B cell (primary cell): ENCODE data around the gene ADA. TPM values are rescaled to one million over a fixed set of nuclear protein-coding genes. Genes with fewer than 3 reads are reported as not detected.

Source experiments
- ATAC-seq: fragments of 200-7000 bp; cut with Tn5 transposase; one replicate; pipeline ENCODE4 v1.10.0; 2021; ENCODE audit warnings: low read depth, mild to moderate bottlenecking, moderate number of reproducible peaks, moderate library complexity
- CTCF ChIA-PET: fragments of 350-600 bp; sonication (Branson Sonifier 250); formaldehyde crosslinking; loops from one replicate; lab custom pipeline; 2021; ENCODE audit warnings: antibody characterized with exemption, inconsistent platforms; lab: Charles Lee
- POLR2A ChIA-PET: fragments of 350-600 bp; sonication (Branson Sonifier 250); formaldehyde crosslinking; loops from one replicate; lab custom pipeline; 2021; ENCODE audit warnings: antibody characterized with exemption; lab: Charles Lee
- DNase-seq: peaks from one replicate; pipeline ENCODE4 v3.0.0; 2013
- H2AFZ ChIP-seq: 2 replicates; pipeline ENCODE4 v1.6.1; 2012; ENCODE audit warnings: mild to moderate bottlenecking, low read depth, low read length; ENCODE audit not compliant: insufficient read depth, poor library complexity, severe bottlenecking
- H3K27ac ChIP-seq, 2 donors: 1 replicate in 1 of 2; 2 replicates in 1 of 2; pipeline ENCODE4 v1.5.1; 2012 to 2013; ENCODE audit warnings: low read length in 2 of 2, mild to moderate bottlenecking in 2 of 2, moderate library complexity in 1 of 2
- H3K27me3 ChIP-seq, 4 experiments: fragments of 200-600 bp in 1 of 4; sonication (generic) in 1 of 4; replicated peaks in 1 of 4; 1 replicate in 2 of 4; 2 replicates in 2 of 4; pipeline versions ENCODE4 v1.6.1 to v1.7.0; 2013 to 2016; ENCODE audit warnings: low read length in 3 of 4, mild to moderate bottlenecking in 2 of 4, mixed read lengths in 1 of 4, moderate library complexity in 1 of 4; ENCODE audit not compliant: insufficient read depth in 4 of 4, control insufficient read depth in 3 of 4; ENCODE audit errors: control extremely low read depth in 1 of 4
- H3K36me3 ChIP-seq, 2 experiments: replicated peaks in 1 of 2; 1 replicate in 1 of 2; 2 replicates in 1 of 2; pipeline versions ENCODE4 v1.6.1 to v1.7.1; 2013; ENCODE audit warnings: low read length in 1 of 2; ENCODE audit not compliant: insufficient read depth in 2 of 2, control insufficient read depth in 1 of 2; ENCODE audit errors: control extremely low read depth in 1 of 2, extremely low read depth in 1 of 2
- H3K4me1 ChIP-seq, 2 donors: fragments of 200-600 bp in 1 of 2; sonication (generic) in 1 of 2; 1 replicate in 1 of 2; 2 replicates in 1 of 2; pipeline versions ENCODE4 v1.5.1 to v1.6.1; 2013 to 2017; ENCODE audit warnings: low read length in 2 of 2; ENCODE audit not compliant: control insufficient read depth in 2 of 2, insufficient read depth in 2 of 2
- H3K4me2 ChIP-seq: replicated peaks from 2 replicates; pipeline ENCODE3; 2012; ENCODE audit warnings: mild to moderate bottlenecking, low read depth, low read length; ENCODE audit not compliant: poor library complexity, severe bottlenecking
- H3K4me3 ChIP-seq, 5 experiments: fragments of 200-600 bp in 1 of 5; sonication (generic) in 1 of 5; 1 replicate in 3 of 5; 2 replicates in 2 of 5; pipeline versions ENCODE4 v1.5.1 to v1.7.0; 2011 to 2016; ENCODE audit warnings: low read length in 4 of 5, mild to moderate bottlenecking in 4 of 5, low read depth in 2 of 5, control low read depth in 1 of 5, moderate library complexity in 1 of 5; ENCODE audit not compliant: insufficient read depth in 1 of 5; ENCODE audit errors: control extremely low read depth in 1 of 5, extremely low read depth in 1 of 5
- H3K79me2 ChIP-seq: fragments of 200-600 bp; sonication (generic); one replicate; pipeline ENCODE4 v1.6.0; 2016; ENCODE audit warnings: low read length; ENCODE audit not compliant: control insufficient read depth, insufficient read depth
- H3K9ac ChIP-seq: fragments of 200-600 bp; sonication (generic); 2 replicates; pipeline ENCODE4 v1.6.1; 2017; ENCODE audit warnings: mild to moderate bottlenecking, low read length, moderate library complexity
- H3K9me3 ChIP-seq, 3 donors: one replicate each; pipeline versions ENCODE4 v1.6.1 to v1.7.1; 2013; ENCODE audit warnings: low read length in 2 of 3; ENCODE audit not compliant: control insufficient read depth in 2 of 3, insufficient read depth in 1 of 3; ENCODE audit errors: control extremely low read depth in 1 of 3
- H4K20me1 ChIP-seq: 2 replicates; pipeline ENCODE4 v1.6.0; 2012; ENCODE audit warnings: mild to moderate bottlenecking, low read length; ENCODE audit not compliant: insufficient read depth, control insufficient read depth, poor library complexity, severe bottlenecking
- H3K27ac Mint-ChIP-seq: one replicate; pipeline ENCODE4 v1.8.0; 2021; ENCODE audit warnings: mixed read lengths
- H3K27me3 Mint-ChIP-seq: one replicate; pipeline ENCODE4 v1.8.0; 2021; ENCODE audit warnings: mixed read lengths
- H3K4me1 Mint-ChIP-seq: one replicate; pipeline ENCODE4 v1.8.0; 2021; ENCODE audit warnings: mixed read lengths
- H3K4me3 Mint-ChIP-seq: one replicate; pipeline ENCODE4 v1.8.0; 2021; ENCODE audit warnings: mixed read lengths
- H3K9me3 Mint-ChIP-seq: one replicate; pipeline ENCODE4 v1.8.0; 2022; ENCODE audit warnings: mixed read lengths; ENCODE audit not compliant: insufficient read depth
- CTCF ChIP-seq: fragments of 200-600 bp; IDR thresholded peaks from one replicate; pipeline ENCODE4 v1.8.0; 2022; ENCODE audit warnings: antibody characterized with exemption, mild to moderate bottlenecking
- EZH2 ChIP-seq: IDR thresholded peaks from 2 replicates; pipeline ENCODE4 v1.6.1; 2012; ENCODE audit warnings: borderline replicate concordance, low read depth, mild to moderate bottlenecking, moderate library complexity, low read length; ENCODE audit not compliant: insufficient read depth, poor library complexity, severe bottlenecking
- WGBS: methylation state at CpG from one replicate; pipeline ENCODE4 v1.1.5; 2013; ENCODE audit warnings: missing lambda C conversion rate; ENCODE audit not compliant: insufficient coverage; 5-methylcytosine and 5-hydroxymethylcytosine counted together
- intact Hi-C: fragments of 100-400 bp; cut with micrococcal nuclease; formaldehyde crosslinking; loops from one replicate; pipeline ENCODE4 v1.10.0; 2022
- polyA plus RNA-seq: library from polyadenylated mRNA; depleted of rRNA; stranded (reverse); fragments of >200 nt; gene quantifications from 2 replicates; pipeline ENCODE4 v1.2.3, GENCODE V29; 2012
- total RNA-seq, 2 donors: library from RNA; stranded (reverse); fragments of 120-200 nt in 1 of 2; gene quantifications; 1 replicate in 1 of 2; 2 replicates in 1 of 2; pipeline versions ENCODE4 v1.2.3 to v1.2.4, GENCODE V29; 2013 to 2022

Gene ADA
- total and polyA plus RNA-seq, 2 donors (not counting 1 experiment from before 2014, with no cell fraction given) = 10.0 to 34.2 TPM

- Histone ChIP-seq H4K20me1 (no peaks in the 10 kb centered on the region), H3K27ac (no peak overlapping the region), H3K79me2 (no peaks in the 10 kb centered on the region), H3K4me1 (peaks cover 8 to 15% of the 10 kb centered on the region in 2 donors), H2AFZ (no peak overlapping the region), H3K4me2 (no peak overlapping the region), H3K9me3 (peaks cover 0 to 7% (median 0%) of the 10 kb centered on the region in 3 donors), H3K27me3 (no peaks in the 10 kb centered on the region), H3K9ac (no peak overlapping the region), H3K36me3 (no peaks in the 10 kb centered on the region), H3K4me3 (no peak overlapping the region)
- intact Hi-C loops = no loop called here
- ATAC-seq (no peak), DNase-seq (no peak)
- Mint-ChIP-seq H3K9me3 (no peaks in the 10 kb centered on the region), H3K27me3 (no peaks in the 10 kb centered on the region), H3K4me3 (no peak overlapping the region), H3K27ac (no peak overlapping the region), H3K4me1 (peaks cover 21% of the 10 kb centered on the region)
- ChIA-PET CTCF (interaction anchor here (0.8 to 1.5 kb wide), 2 partner anchors 12 to 28 kb away, joined by 4 to 5 read pairs; no protein-coding TSS in a partner anchor), POLR2A (no interaction called here)
- WGBS = 93% methylated on average over 9 of the region's 11 CpGs
- no peak for TF ChIP-seq CTCF
Measured at GRCh38 chr20:44637522-44638372, 13.8 kb downstream of the ADA start.

- Mint-ChIP-seq H3K4me3 (no peak overlapping the region), H3K9me3 (no peaks in the 10 kb centered on the region), H3K27ac (no peak overlapping the region), H3K4me1 (peaks cover 16% of the 10 kb centered on the region), H3K27me3 (no peaks in the 10 kb centered on the region)
- Histone ChIP-seq H3K36me3 (no peaks in the 10 kb centered on the region), H3K4me2 (no peak overlapping the region), H3K9ac (no peak overlapping the region), H3K27me3 (no peaks in the 10 kb centered on the region), H3K9me3 (peaks cover 0 to 7% (median 0%) of the 10 kb centered on the region in 3 donors), H3K79me2 (no peaks in the 10 kb centered on the region), H3K27ac (no peak overlapping the region), H4K20me1 (no peaks in the 10 kb centered on the region), H2AFZ (no peak overlapping the region), H3K4me1 (peaks cover 1 to 8% of the 10 kb centered on the region in 2 donors), H3K4me3 (no peak overlapping the region)
- ChIA-PET CTCF (interaction anchor here (0.8 to 1.5 kb wide), 2 partner anchors 12 to 27 kb away, joined by 4 to 5 read pairs; no protein-coding TSS in a partner anchor), POLR2A (interaction anchor here (0.5 kb wide), 1 partner anchor 73 kb away, joined by 3 read pairs; no protein-coding TSS in a partner anchor)
- DNase-seq = no peak
- WGBS = 100% methylated on average over 4 of the region's 5 CpGs
- TF ChIP-seq EZH2 (no peak), CTCF (no peak)
- no peak for ATAC-seq
- intact Hi-C loops = no loop called here
Measured at GRCh38 chr20:44637042-44637441, 14.5 kb downstream of the ADA start.
